GM18873 (cell line): ENCODE results near the gene FICD.

Experiments
- ATAC-seq: cut with Tn5 transposase; IDR thresholded peaks from one replicate; pipeline ENCODE4 v1.9.1; 2021; ENCODE audit warnings: mild to moderate bottlenecking, moderate library complexity, moderate number of reproducible peaks; ENCODE audit not compliant: unreplicated experiment, low FRiP score

The FICD gene

DNA sequence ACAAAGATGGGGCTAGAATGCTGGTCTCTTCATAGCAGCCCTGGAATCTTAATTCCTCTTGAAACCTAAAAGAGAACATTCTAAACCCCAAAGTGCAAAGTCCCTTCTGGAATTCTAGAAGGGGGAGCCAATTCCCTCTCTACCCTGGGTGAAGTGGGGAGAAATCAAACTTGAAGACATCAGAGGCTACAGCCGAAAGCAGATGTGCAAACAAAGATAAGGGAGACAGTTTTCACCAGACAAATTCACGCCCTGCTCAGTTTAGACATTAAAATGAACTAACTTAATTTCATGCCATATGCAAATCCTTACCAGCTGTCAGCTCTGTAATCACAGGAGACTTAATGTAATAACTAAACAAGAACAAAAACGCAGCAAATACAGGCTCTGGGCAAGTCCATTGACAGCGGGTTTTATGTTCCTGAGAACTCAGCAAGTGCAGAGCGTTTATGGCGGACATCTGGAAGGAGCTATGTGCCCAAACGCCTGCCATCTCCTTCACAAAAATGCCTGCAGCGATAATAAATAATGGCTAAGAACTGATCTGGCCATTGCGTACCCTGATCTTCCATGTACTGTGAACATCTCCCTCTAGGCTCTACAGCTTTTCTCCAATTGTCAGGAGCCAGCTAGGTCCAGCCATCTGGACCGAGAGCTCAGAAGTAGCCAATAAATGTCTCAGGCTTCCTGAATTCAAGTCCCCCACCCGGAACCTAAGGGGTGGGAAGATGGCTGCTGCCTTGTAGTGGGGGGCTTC lies 19.1 kb upstream of the FICD start:
- no peak for ATAC-seq

DNA sequence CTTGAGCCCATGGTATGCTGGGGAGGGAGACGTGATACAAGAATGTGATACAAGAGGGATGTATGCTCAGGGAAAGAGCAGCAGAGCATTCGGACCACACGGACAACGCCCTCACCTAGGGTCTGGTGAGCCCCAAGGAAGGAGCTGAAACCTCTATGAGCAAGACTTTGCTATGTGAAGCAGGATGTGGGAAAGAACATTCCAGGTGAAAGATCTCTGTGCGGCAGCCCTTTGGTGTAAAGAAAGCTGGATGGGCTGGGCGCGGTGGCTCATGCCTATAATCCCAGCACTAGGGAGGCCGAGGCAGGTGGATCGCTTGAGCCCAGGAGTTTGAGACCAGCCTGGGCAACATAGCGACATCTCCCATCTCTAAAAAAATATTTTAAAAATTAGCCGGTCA lies 16.9 kb upstream of the FICD start:
- ATAC-seq, result no peak

GRCh38 chr12:108502922-108503321 lies 12.2 kb upstream of the FICD start:
- no peak for ATAC-seq

DNA sequence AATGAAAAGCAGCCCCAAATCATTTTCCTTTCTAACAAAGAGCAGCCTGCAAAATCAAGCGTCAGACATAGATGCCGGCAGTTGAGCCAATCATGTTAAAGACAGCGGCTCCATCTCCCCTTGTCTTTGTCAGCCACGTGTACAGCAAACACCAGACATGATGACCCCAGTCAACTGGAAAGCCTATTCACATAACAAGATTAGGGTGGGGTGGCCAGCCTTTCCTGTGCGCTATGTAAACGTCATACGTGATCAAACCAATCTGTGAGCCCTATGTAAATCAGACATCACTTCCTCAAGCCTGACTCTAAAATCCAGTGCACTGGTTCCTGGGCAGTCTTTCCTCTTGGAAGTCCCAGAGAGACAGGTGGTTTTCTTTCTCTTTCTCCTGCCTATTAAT lies 9.9 kb upstream of the FICD start:
- ATAC-seq, result no peak

DNA sequence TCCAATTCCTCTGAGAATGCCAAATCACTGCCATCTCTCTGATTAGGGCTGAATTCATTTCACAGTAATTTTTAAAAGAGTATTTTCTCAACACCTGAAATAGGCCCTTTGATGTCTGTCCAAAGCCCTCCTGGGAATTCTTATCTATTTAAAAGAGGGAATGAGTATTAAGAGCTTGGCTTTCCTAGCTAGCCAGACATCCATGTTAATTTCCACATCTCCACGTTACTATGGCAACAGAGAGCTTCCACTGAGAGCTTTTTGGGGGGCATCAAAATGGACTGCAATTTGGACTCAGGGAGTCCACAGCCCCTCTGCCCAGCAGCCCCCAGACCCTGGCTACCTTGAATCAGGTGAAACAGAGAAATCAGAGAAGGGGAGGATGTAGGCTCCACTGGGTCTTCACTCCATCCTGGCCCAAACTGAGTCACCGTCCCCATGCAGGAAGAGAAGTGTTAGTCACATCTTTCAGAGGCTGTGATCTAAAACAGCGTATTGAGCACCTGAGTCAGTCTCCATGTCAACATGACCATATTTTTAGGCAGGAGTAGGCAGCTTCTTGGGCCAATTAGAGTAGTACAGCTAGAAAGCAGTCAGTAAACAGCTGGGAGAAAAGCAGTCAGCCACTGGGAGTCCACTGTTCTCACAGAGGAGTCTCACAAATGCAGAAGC lies 7.0 kb upstream of the FICD start:
- no peak for ATAC-seq

DNA sequence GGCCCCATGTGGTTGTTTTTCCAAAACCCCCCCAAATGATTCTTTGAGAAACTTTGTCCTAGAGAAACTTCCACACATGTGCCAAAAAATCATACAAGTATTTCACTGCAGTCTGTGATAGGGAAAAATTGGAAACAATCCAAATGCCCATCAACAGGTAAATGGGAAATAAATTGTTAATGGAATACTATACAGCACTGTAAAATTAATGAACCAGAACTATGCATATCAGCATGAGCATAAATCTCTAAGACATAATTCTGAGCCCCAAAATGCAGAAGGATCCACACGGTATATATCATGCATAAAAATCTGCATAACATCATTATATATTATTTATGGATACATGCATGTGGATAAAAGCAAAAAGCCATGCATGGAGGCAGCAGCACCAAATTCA lies 5.3 kb upstream of the FICD start:
- ATAC-seq, result no peak

DNA sequence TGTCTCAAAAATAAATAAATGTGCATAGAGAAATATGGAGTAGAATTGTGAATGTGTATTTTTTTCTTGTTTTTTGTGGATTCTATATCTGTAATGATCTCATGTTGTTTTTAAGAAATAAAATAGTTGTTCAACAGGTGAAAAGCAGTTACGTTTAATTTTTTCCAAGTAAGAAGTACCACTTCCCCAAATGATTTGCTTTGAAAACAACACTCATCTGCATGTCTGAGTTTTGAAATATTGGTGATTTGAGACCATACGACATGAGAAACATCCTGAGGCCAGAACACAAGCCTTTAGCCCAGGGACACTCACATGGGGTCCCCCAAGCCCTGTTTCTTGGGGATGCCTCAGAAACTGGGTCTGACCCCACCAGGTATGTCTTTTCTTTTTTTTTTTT lies 4.2 kb upstream of the FICD start:
- ATAC-seq, result no peak

- ATAC-seq, result no peak
Measured at GRCh38 chr12:108511633-108512540, 3.2 kb upstream of the FICD start.

DNA sequence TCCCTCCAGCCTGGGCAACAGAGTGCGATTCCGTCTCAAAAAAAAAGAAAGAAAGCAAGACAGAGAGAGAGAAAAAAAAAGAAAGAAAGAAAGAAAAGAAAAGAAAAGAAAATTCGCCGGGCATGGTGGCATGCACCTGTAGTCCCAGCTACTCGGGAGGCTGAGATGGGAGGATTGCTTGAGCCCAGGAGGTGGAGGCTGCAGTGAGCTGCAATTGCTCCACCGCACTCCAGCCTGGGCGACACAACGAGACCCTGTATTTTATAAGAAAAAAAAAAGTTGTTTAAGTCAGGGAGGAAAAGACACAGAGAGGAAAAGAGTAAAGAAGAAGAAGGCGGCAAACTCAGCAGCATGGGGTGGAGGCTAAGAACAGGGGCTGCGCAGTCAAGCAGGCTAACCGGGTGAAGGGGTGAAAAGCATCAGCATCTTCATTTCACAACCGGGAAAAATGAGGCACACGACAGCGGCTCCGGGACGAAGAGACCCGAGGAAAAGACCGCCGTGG lies 557 bp upstream of the FICD start:
- no peak for ATAC-seq

GRCh38 chr12:108515916-108516315 lies 839 bp downstream of the FICD start:
- no peak for ATAC-seq

- ATAC-seq, result no peak
Measured at GRCh38 chr12:108516511-108517275, 1.6 kb downstream of the FICD start.

DNA sequence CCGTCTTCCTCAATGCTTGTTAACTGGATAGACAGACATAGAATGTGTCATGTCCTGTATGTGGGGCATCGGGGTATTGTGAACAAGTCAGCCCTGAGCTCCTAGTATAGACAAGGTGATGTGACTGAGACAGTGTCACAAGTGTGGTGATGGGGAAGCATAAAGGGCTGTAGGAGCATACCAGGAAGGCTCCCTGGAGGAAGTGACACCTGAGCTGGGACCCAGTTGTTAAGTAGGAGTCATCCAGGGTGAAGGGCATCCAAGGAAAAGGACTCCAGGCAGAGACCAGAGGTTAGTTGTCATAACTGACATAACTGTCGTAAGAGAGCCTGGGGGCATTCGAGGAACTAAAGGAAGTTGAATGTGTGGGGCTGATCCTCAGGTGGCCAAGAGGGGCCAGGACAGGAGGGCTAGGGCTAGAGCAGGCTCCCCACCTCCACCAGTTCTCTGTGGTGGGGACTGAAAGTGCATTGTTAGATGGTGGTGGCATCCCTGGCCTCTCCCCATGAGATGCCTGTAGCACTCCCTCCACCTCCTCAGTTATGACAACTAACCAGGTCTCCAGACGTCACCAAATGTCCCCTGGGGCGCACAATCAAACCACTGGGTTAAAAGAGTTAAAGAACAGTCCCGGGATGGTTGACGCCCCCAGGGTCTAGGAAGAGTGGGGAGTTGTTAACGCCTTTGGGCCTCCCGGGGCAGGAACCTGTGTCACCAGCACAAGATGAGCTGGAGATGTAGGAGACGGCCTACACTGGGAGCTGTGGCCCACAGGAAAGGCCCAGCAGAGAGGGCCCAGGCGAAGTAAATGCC lies 2.4 kb downstream of the FICD start:
- ATAC-seq, result no peak

DNA sequence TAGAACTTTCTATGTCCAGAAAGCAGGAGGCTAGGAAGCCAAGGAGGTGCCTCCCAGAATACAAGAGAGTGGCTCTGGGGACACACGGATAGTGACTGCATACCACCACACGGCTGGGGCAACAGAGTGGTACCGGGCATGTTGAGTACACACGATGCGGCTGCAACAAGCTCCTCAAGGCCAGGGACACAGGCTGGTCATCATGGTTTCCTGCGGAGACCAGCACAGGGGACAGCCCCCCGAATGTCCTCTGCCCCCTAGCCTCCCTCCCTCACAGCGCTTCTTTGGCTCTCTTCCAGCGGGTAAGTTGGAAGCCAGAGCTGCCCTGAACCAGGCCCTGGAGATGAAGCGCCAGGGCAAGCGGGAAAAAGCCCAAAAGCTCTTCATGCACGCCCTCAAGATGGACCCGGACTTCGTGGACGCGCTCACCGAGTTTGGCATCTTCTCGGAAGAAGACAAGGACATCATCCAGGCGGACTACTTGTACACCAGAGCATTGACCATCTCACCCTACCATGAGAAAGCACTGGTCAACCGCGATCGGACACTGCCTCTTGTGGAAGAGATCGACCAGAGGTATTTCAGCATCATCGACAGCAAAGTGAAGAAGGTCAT lies 3.1 kb downstream of the FICD start:
- ATAC-seq, result no peak

DNA sequence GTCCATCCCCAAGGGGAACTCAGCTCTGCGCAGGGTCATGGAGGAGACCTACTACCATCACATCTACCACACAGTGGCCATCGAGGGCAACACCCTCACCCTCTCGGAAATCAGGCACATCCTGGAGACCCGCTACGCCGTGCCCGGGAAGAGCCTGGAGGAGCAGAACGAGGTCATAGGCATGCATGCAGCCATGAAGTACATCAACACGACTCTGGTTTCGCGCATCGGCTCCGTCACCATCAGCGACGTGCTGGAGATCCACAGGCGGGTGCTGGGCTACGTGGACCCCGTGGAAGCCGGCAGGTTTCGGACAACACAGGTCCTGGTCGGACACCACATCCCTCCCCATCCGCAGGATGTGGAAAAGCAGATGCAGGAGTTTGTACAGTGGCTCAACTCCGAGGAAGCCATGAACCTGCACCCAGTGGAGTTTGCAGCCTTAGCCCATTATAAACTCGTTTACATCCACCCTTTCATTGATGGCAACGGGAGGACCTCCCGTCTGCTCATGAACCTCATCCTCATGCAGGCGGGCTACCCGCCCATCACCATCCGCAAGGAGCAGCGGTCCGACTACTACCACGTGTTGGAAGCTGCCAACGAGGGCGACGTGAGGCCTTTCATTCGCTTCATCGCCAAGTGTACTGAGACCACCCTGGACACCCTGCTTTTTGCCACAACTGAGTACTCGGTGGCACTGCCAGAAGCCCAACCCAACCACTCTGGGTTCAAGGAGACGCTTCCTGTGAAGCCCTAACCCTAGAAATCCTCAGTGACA lies 3.8 kb downstream of the FICD start:
- no peak for ATAC-seq

DNA sequence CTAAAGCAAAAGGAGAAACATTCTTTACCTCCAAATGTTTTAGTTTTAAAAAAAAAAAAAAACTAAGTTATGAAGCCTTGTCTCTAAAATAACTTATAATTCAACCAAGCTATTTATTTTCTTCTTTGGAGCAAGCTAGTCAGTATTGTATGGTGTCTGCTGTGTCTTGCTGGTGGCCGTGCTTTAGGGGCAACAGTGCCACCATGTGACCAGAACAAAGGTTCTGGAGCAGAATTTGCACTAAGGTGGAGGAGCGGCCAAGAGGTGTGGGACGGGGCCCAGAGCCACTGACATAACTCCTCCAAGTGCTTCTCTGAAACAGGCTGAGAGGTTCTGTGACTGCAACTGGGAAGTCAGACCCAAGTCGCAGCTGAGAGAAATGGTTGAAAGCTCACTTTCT lies 4.5 kb downstream of the FICD start:
- ATAC-seq, result no peak

- ATAC-seq, result no peak
Measured at GRCh38 chr12:108523365-108523764, 8.3 kb downstream of the FICD start.

- ATAC-seq, result no peak
Measured at GRCh38 chr12:108525681-108526080, 10.6 kb downstream of the FICD start.

DNA sequence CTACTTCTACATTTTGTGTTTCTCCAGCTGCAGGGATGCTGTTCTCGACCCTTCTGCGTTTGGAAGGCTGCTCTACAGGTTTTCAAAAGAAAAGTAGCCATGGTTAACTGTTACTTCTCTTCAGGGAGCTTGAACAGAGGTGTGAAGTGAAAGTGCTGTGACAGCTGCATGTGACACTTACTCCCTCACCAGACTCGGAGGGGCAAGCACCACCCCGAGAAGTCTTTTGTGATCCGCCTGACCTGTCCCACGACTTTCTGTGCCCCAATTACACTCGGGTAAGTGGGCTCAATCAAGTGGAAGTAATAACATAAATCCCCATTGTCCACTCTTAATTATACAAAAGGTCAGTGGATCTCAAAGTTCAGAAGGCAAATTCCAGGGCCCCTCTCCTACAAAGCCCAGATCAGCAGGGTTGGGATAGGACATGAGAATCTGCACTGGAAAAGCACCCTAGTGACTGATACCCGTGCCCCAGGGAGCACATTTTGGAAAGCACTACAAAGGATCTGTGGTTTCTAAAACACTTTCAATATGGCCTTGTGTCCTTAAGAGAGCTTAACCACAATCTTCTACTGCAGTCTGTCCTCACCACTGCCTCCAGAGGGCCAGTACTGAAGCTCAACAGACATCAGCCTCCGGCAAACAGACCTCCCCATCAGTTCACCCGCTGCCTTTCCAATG lies 11.5 kb downstream of the FICD start:
- no peak for ATAC-seq
